Measurements from ENCODE around the gene SGCA. TPM values are rescaled to one million over a fixed set of nuclear protein-coding genes. Genes with fewer than 3 reads are reported as not detected.

SGCA gene
- total and polyA plus RNA-seq, 9 of the 15 experiments (the other 6 are each of a cell fraction or from before 2014, with no cell fraction given) = not detected

DNA sequence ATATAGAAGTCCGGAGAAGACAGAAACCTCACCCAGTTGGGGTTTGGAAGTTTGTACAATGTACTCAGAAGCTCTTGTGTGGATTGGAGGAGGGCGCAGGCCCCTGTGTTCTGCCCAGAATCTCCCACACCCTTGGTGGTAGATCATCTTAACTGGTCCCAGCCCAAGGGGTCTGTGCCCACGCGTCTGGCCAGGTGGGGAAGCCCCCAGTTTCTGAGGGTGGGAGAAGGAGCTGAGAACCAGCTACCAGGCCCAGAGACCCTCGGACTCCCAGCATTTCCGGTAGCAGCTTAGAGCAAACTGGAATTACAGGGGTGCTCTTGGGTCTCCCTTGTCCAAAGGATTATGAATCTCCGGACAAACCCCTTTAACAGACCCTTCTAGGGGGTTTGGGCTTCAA, 13.1 kb upstream of the SGCA start:
- peaks cover 38 to 80% of the 10 kb centered on the region in 2 experiments for H3K4me1 ChIP-seq (replicated peaks in 1 of 2; ENCODE audit: control insufficient read depth in 2 of 2, insufficient read depth in 2 of 2, low read length in 2 of 2)

DNA sequence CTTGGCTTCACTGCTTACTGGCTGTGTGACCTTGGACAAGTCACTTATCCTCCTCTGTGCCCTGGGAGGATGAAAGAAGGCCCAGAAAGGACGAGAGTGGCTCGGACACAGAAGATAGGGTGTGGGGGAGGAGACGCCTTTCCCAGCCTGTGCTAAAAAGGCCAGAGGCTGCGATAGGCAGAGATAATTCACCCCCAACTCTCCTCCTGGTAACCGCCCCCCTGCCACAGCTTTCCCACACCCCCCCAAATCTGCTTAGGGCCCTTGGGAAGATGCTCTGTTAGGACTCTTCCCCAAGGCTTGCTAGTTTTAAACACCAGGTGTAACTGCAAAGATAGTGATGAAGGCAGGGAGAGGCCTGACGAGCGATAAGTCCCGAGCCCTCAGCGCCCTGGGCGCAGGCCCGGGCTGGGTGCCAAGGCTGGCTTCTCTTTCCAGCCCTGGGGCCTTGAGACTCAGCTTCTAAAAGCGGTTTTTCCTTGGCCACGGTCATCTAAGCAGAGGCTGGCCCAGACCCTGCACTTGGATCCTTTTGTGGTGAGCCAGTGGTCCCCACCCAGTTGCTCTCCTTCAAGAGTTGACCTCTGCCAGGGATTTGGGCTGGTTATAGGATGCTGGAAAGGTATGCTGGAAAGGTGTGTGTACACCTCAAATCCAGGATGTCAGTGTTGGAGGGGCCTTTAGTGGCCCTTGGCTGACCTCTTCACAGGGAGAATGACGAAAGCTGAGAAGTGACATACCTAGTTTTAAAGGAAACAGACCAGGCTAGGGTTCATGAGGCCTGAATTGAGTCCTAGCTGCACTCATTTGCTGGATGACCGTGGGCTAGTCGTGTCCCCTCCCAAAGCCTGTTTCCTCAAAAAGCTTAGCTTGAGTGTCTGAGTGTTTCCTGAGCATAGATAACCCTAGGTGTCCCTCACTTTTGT, 11.9 kb upstream of the SGCA start:
- Histone ChIP-seq H4K20me1 (replicated peaks; ENCODE audit: control insufficient read depth, insufficient read depth, low read length) (no peaks in the 10 kb centered on the region), H3K79me2 (ENCODE audit: control insufficient read depth, insufficient read depth, low read length) (peaks cover 31% of the 10 kb centered on the region), H3K27ac (ENCODE audit: extremely low read depth, low read depth, low read length) (peak overlapping the region; percentile 87), H3K4me2 (ENCODE audit: insufficient read depth, low read length) (peak overlapping the region; percentile 60), H3K9ac (ENCODE audit: insufficient read depth in 1 of 2, low read depth in 2 of 2, low read length in 2 of 2) (peak overlapping the region; percentile 67 to 81; a peak in 3 of 4 replicates), H3K27me3 (ENCODE audit: control insufficient read depth in 2 of 2, insufficient read depth in 2 of 2, low read length in 2 of 2) (no peaks in the 10 kb centered on the region), H3K4me3 (no peak overlapping the region), H2AFZ (ENCODE audit: low read depth, low read length) (peak overlapping the region; percentile 30; the same call in 1 of the 2 replicates), H3K9me1 (ENCODE audit: control insufficient read depth, insufficient read depth, low read length) (peaks cover 5% of the 10 kb centered on the region), H3K9me3 (replicated peaks; ENCODE audit: control insufficient read depth, insufficient read depth, low read depth, low read length) (no peaks in the 10 kb centered on the region), H3K36me3 (ENCODE audit: control insufficient read depth, insufficient read depth, low read length) (no peaks in the 10 kb centered on the region), H3K4me1 (replicated peaks in 1 of 2; ENCODE audit: control insufficient read depth in 2 of 2, insufficient read depth in 2 of 2, low read length in 2 of 2) (peaks cover 38 to 68% of the 10 kb centered on the region in 2 experiments)
- WGBS (ENCODE audit: insufficient coverage, low coverage, missing lambda C conversion rate) = 1% methylated on average over 16 of the region's 16 CpGs
- FAIRE-seq (peak; percentile 93), ATAC-seq (peak; percentile 35), DNase-seq (ENCODE audit: extremely low read depth in 1 of 4, low spot score in 3 of 4) (peak; percentile 83 to 92 (median 86))
- POLR2A ChIA-PET = interaction anchor here (0.5 to 1.7 kb wide), 10 partner anchors 9 to 331 kb away, joined by 3 to 5 read pairs (median 3); no protein-coding TSS in a partner anchor
- in situ Hi-C loops (cut with MboI) (no loop called here), intact Hi-C loops (cut with micrococcal nuclease) (no loop called here)
- CTCF ChIA-PET (ENCODE audit: low intra/inter-chr PET ratio) = no interaction called here
- BruUV-seq (replicated peaks) = no TSS peak
- TF ChIP-seq HDAC2 (IDR thresholded peaks at IDR 0.05) (peak; percentile 78; the same call in 1 of the 2 replicates), CXXC5 (CRISPR knock-in tag; IDR thresholded peaks at IDR 0.05) (peak; percentile 44), ZSCAN29 (IDR thresholded peaks at IDR 0.05) (no peak), OTX1 (CRISPR knock-in tag; IDR thresholded peaks at IDR 0.05) (no peak), PML (IDR thresholded peaks at IDR 0.05; ENCODE audit: low read length) (no peak; the same call in 1 of the 2 replicates), KAT2B (IDR thresholded peaks at IDR 0.05; ENCODE audit: low read depth, low read length) (no peak), PHB2 (IDR thresholded peaks at IDR 0.05; ENCODE audit: low read depth) (no peak), HNRNPUL1 (IDR thresholded peaks at IDR 0.05; ENCODE audit: low read length) (no peak), PTBP1 (IDR thresholded peaks at IDR 0.05; ENCODE audit: low read depth, low read length) (no peak), ILF3 (IDR thresholded peaks at IDR 0.05; ENCODE audit: borderline replicate concordance) (no peak), ZNF140 (CRISPR knock-in tag; IDR thresholded peaks at IDR 0.05) (no peak), PHTF2 (CRISPR knock-in tag; IDR thresholded peaks at IDR 0.05) (no peak), TBP (optimal IDR thresholded peaks at IDR 0.05; ENCODE audit: low read depth, low read length) (peak; percentile 28), ZNF586 (CRISPR knock-in tag; conservative IDR thresholded peaks at IDR 0.05) (no peak)
- TF ChIP-seq, protein P1, sequence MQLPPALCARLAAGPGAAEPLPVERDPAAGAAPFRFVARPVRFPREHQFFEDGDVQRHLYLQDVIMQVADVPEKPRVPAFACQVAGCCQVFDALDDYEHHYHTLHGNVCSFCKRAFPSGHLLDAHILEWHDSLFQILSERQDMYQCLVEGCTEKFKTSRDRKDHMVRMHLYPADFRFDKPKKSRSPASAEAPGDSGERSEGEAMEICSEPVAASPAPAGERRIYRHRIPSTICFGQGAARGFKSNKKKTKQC (CRISPR knock-in tag; IDR thresholded peaks at IDR 0.05) = no peak

More for the DNA sequence above, 13.1 kb upstream of the SGCA start:
- BruUV-seq (replicated peaks) = no TSS peak
- Histone ChIP-seq H3K79me2 (ENCODE audit: control insufficient read depth, insufficient read depth, low read length) (peaks cover 43% of the 10 kb centered on the region), H3K9ac (ENCODE audit: insufficient read depth in 1 of 2, low read depth in 2 of 2, low read length in 2 of 2) (peak overlapping the region; percentile 67 to 81), H2AFZ (ENCODE audit: low read depth, low read length) (peak overlapping the region; percentile 63; the same call in 1 of the 2 replicates), H3K9me1 (ENCODE audit: control insufficient read depth, insufficient read depth, low read length) (peaks cover 5% of the 10 kb centered on the region), H3K36me3 (ENCODE audit: control insufficient read depth, insufficient read depth, low read length) (peaks cover 5% of the 10 kb centered on the region; the same call in 1 of the 3 replicates), H3K4me3 (peak overlapping the region; percentile 67; the same call in 1 of the 2 replicates), H3K4me2 (ENCODE audit: insufficient read depth, low read length) (peak overlapping the region; percentile 60), H3K27ac (ENCODE audit: extremely low read depth, low read depth, low read length) (peak overlapping the region; percentile 87), H4K20me1 (replicated peaks; ENCODE audit: control insufficient read depth, insufficient read depth, low read length) (no peaks in the 10 kb centered on the region), H3K27me3 (ENCODE audit: control insufficient read depth in 2 of 2, insufficient read depth in 2 of 2, low read length in 2 of 2) (no peaks in the 10 kb centered on the region), H3K9me3 (replicated peaks; ENCODE audit: control insufficient read depth, insufficient read depth, low read depth, low read length) (no peaks in the 10 kb centered on the region)
- ATAC-seq = no peak
- ChIA-PET CTCF (ENCODE audit: low intra/inter-chr PET ratio) (no interaction called here), POLR2A (interaction anchor here (0.5 to 0.6 kb wide), 2 partner anchors 11 kb away, joined by 3 read pairs; no protein-coding TSS in a partner anchor)
- no peak for FAIRE-seq
- intact Hi-C loops (cut with micrococcal nuclease) (loop anchor here (1.0 kb wide), 1 partner anchor 9 kb away; no protein-coding TSS in a partner anchor), in situ Hi-C loops (cut with MboI) (no loop called here)
- DNase-seq (ENCODE audit: extremely low read depth in 1 of 4, low spot score in 3 of 4) = no peak
- TF ChIP-seq ZBTB7A (IDR thresholded peaks at IDR 0.05; ENCODE audit: borderline replicate concordance, control insufficient read depth, low read depth, low read length) (peak; percentile 54; the same call in 1 of the 2 replicates), ZNF551 (CRISPR knock-in tag; IDR thresholded peaks at IDR 0.05) (no peak)
- WGBS (ENCODE audit: insufficient coverage, low coverage, missing lambda C conversion rate) = 11% methylated on average over 5 of the region's 7 CpGs
